ENCODE data around the gene CMC1. TPM values are rescaled to one million over a fixed set of nuclear protein-coding genes. Genes with fewer than 3 reads are reported as not detected.

CMC1 gene
- total RNA-seq, 1 experiment from 2014 or later = 15.9 TPM

- ChIA-PET POLR2A (no interaction called here), CTCF (no interaction called here)
- ATAC-seq = no peak
- Histone ChIP-seq H3K4me1 (ENCODE audit: control insufficient read depth, insufficient read depth, low read length) (no peaks in the 10 kb centered on the region), H3K27me3 (ENCODE audit: control insufficient read depth, insufficient read depth, low read length) (no peaks in the 10 kb centered on the region), H3K27ac (ENCODE audit: low read length) (no peak overlapping the region), H3K9me3 (ENCODE audit: control insufficient read depth, insufficient read depth, low read depth, low read length) (no peaks in the 10 kb centered on the region), H3K4me3 (ENCODE audit: low read depth in 2 of 2, low read length in 2 of 2) (no peak overlapping the region), H3K36me3 (ENCODE audit: control insufficient read depth, insufficient read depth, low read length) (no peaks in the 10 kb centered on the region)
- in situ Hi-C loops (cut with HindIII; ENCODE audit: low pct_unique_long_range_greater_than_20kb, low sequenced_read_pairs) = no loop called here
- intact Hi-C loops (cut with micrococcal nuclease; ENCODE audit: unreplicated experiment) = no loop called here
- BruUV-seq (replicated peaks) = no TSS peak
- no peak for DNase-seq (ENCODE audit: low read depth, low spot score)
- TF ChIP-seq TCF7L2 (IDR thresholded peaks at IDR 0.05; ENCODE audit: low read depth, low read length) = no peak
- no peak for TF ChIP-seq SIN3A (IDR thresholded peaks at IDR 0.05; ENCODE audit: borderline replicate concordance, insufficient read depth, low read depth, low read length)
These were observed 24.2 kb downstream of the CMC1 start for GRCh38 chr3:28265641-28266040.

GRCh38 chr3:28267984-28268849 lies 26.8 kb downstream of the CMC1 start:
- H3K36me3 ChIP-seq (ENCODE audit: control insufficient read depth, insufficient read depth, low read length) = no peaks in the 10 kb centered on the region

More at GRCh38 chr3:28267984-28268849, 26.8 kb downstream of the CMC1 start:
- Histone ChIP-seq H3K9me3 (ENCODE audit: control insufficient read depth, insufficient read depth, low read depth, low read length) (no peaks in the 10 kb centered on the region), H3K27me3 (ENCODE audit: control insufficient read depth, insufficient read depth, low read length) (no peaks in the 10 kb centered on the region), H3K27ac (ENCODE audit: low read length) (no peak overlapping the region), H3K4me1 (ENCODE audit: control insufficient read depth, insufficient read depth, low read length) (no peaks in the 10 kb centered on the region), H3K4me3 (ENCODE audit: low read depth in 2 of 2, low read length in 2 of 2) (no peak overlapping the region)
- no TSS peak for BruUV-seq (replicated peaks)
- ATAC-seq = no peak
- in situ Hi-C loops (cut with HindIII; ENCODE audit: low pct_unique_long_range_greater_than_20kb, low sequenced_read_pairs) (no loop called here), intact Hi-C loops (cut with micrococcal nuclease; ENCODE audit: unreplicated experiment) (no loop called here)
- DNase-seq (ENCODE audit: low read depth, low spot score) = no peak
- POLR2A ChIA-PET = no interaction called here
- no peak for TF ChIP-seq POLR2AphosphoS5 (IDR thresholded peaks at IDR 0.05; ENCODE audit: low read depth, low read length)
- TF ChIP-seq REST (IDR thresholded peaks at IDR 0.05; ENCODE audit: insufficient read depth in 1 of 2, low read depth in 2 of 2, low read length in 1 of 2) = no peak
- TF ChIP-seq SIN3A (IDR thresholded peaks at IDR 0.05; ENCODE audit: borderline replicate concordance, insufficient read depth, low read depth, low read length) = no peak
- TF ChIP-seq CTCF (IDR thresholded peaks at IDR 0.05) = no peak
- TF ChIP-seq TCF7L2 (IDR thresholded peaks at IDR 0.05; ENCODE audit: low read depth, low read length) = no peak
- CTCF ChIA-PET = no interaction called here
